Right atrium auricular region (tissue), 2 donors: ENCODE results near the gene INPP5A. TPM values are rescaled to one million over a fixed set of nuclear protein-coding genes. Genes with fewer than 3 reads are reported as not detected.

Source experiments
- DNase-seq: peaks from one replicate; pipeline ENCODE4 v3.0.0-alpha.2; 2019; ENCODE audit warnings: low spot score
- H3K27ac ChIP-seq, 2 donors: fragments of 200-600 bp; sonication (generic); 1 replicate in 1 of 2; 2 replicates in 1 of 2; pipeline ENCODE4 v1.5.1; 2016 to 2019
- H3K27me3 ChIP-seq, 2 donors: fragments of 200-600 bp; sonication (generic); one replicate each; pipeline versions ENCODE4 v1.5.1 to v1.6.0; 2017 to 2019
- H3K36me3 ChIP-seq: fragments of 200-600 bp; sonication (generic); one replicate; pipeline ENCODE4 v1.5.1; 2016
- H3K4me1 ChIP-seq, 2 donors: fragments of 200-600 bp; sonication (generic); one replicate each; pipeline versions ENCODE4 v1.5.1 to v1.6.0; 2017 to 2019
- H3K4me3 ChIP-seq, 2 donors: fragments of 200-600 bp; sonication (generic); 1 replicate in 1 of 2; 2 replicates in 1 of 2; pipeline ENCODE4 v1.5.1; 2017 to 2019; ENCODE audit warnings: mild to moderate bottlenecking in 1 of 2, moderate library complexity in 1 of 2
- H3K9me3 ChIP-seq, 2 donors: fragments of 200-600 bp; sonication (generic); one replicate each; pipeline ENCODE4 v1.5.1; 2019
- CTCF ChIP-seq, 2 donors: fragments of 200-600 bp; sonication (generic); IDR thresholded peaks; one replicate each; pipeline ENCODE4 v1.5.1; 2019; ENCODE audit warnings: antibody characterized with exemption in 2 of 2
- total RNA-seq, 2 donors: library from RNA; depleted of rRNA; stranded (reverse); fragments of >200 nt; gene quantifications; one replicate each; pipeline ENCODE4 v1.1.0, GENCODE V29; 2016

INPP5A gene
- total RNA-seq, 2 donors from 2014 or later = 116 to 143 TPM

- Histone ChIP-seq H3K9me3 (no peaks in the 10 kb centered on the region), H3K27ac (no peak overlapping the region), H3K27me3 (no peaks in the 10 kb centered on the region), H3K4me1 (no peaks in the 10 kb centered on the region), H3K4me3 (no peak overlapping the region), H3K36me3 (no peaks in the 10 kb centered on the region)
- DNase-seq = no peak
- no peak for TF ChIP-seq CTCF (IDR thresholded peaks at IDR 0.05)
Measured at GRCh38 chr10:132735923-132736391, 198.4 kb downstream of the INPP5A start.

DNA sequence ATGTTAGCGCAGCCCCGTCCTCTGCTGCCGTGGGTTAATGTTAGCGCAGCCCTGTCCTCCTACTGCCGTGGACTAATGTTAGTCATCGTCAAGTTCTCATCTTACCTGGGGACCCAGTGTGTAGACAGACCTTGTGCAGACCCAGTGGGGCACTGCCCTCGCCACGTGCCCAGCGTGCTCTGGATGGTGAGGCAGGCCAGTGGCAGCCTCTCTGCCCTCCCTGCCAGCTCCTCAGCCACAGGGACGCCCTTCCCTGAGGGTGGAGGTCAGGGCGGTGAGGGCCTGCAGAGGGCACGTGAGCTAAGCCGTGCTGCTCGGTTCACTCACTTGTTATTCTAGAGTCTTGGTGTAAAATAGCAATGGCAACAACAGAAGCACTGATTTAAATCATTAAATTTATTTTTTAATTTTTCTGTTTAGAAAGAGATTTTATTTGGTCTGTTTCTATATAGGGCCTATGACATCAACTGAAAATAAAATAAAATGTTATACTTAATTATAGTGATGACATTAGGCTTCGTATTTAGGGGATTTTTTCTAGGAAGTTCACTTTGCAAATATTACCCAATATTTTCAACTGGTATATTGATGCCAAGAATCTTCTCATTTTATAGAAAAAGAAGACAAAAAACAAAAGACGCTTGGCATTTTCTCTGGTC is 199.9 kb downstream of the INPP5A start:
- no peak overlapping the region for H3K27ac ChIP-seq
- no peaks in the 10 kb centered on the region for H3K27me3 ChIP-seq
- DNase-seq = no peak
- H3K36me3 ChIP-seq = peaks cover 7% of the 10 kb centered on the region
- H3K4me3 ChIP-seq = no peak overlapping the region
- no peaks in the 10 kb centered on the region for H3K4me1 ChIP-seq
- no peak for TF ChIP-seq CTCF (IDR thresholded peaks at IDR 0.05)
- H3K9me3 ChIP-seq = no peaks in the 10 kb centered on the region

DNA sequence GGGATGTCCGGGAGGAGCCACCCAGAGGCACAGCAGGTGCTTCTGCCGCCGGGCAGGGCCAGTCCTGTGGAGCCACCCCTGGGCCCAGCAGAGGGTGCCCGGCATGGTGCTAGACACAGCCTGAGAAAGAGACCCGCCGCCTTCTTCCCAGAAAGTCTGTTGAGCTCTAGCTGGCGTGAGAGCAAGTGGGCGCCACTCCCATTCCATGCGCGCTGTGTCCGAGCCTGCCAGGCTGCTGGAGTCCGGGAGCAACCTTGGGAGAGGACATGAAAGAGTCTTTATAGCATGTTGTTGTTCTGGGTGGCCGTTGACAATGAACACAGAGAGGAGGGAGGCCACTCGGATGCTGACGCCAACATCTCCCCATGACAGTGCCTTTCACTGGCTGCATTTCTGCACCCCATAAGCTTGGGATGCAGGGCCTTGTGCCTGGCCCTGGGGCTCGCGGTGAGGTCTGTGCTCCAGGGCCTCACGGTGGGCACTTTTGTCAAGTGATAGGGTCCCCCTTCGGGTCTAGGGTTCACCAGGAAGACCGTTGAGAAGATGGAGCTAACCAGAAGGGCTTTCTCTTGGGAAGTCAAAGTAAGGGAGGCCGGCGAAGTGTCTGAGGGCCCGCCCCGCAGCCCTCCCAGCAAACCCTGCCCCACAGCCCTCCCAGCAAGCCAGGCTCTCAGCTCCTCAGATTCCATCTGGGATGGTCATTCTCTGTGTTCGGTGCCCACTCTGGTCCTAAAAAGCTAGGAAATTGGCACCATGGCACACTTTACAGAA is 201.1 kb downstream of the INPP5A start:
- H3K27ac ChIP-seq = no peak overlapping the region
- no peak for DNase-seq

DNA sequence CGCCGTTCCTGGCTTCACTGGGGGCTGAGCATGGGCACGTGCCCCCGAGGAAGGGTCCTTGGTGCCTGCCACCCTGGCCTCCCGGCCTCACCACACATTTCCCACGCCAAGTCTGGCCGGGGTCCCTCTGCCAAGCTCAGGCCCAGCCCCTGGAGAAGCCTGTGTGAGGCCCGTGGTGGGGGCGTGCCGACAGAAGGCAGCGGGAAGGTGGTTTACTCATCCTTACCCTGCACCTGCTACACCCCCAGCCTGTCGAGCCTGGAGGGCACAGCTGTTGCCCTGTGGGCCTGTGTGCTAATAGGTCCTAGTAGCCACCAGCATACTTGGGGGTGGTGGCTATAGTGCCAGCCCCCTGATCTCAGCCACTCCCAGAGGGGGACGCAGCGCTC is 201.6 kb downstream of the INPP5A start:
- Histone ChIP-seq H3K9me3 (no peaks in the 10 kb centered on the region), H3K36me3 (peaks cover 7% of the 10 kb centered on the region), H3K4me1 (no peaks in the 10 kb centered on the region), H3K27me3 (no peaks in the 10 kb centered on the region), H3K4me3 (no peak overlapping the region), H3K27ac (no peak overlapping the region)
- no peak for TF ChIP-seq CTCF (IDR thresholded peaks at IDR 0.05)
- no peak for DNase-seq

More for the DNA sequence above, 201.1 kb downstream of the INPP5A start:
- H3K4me3 ChIP-seq = no peak overlapping the region
- H3K27me3 ChIP-seq = no peaks in the 10 kb centered on the region
- H3K4me1 ChIP-seq = no peaks in the 10 kb centered on the region
- no peak for TF ChIP-seq CTCF (IDR thresholded peaks at IDR 0.05)
- no peaks in the 10 kb centered on the region for H3K9me3 ChIP-seq
- H3K36me3 ChIP-seq = peaks cover 7% of the 10 kb centered on the region

DNA sequence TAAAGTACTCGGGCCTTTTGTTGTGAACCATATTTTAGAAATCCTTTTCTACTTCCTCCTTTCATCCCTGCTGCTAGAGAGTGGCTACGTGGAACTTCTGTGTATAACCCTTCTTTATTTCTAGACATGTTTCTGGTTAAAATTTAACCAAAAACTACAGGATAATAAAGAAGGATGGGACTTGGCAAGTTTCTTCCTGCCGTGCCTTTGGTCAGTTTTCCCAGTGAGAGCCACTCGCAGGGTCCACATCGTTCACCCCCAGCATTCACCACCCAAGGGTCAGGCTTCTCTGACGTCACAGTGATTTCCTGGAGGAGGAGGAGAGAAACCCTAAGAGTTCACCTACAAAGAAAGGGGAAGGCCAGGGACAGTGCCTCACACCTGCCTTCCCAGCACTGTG is 203.0 kb downstream of the INPP5A start:
- H3K27ac ChIP-seq = no peak overlapping the region
- DNase-seq = no peak
- no peaks in the 10 kb centered on the region for H3K4me1 ChIP-seq
- no peak overlapping the region for H3K4me3 ChIP-seq
- H3K36me3 ChIP-seq = peaks cover 7% of the 10 kb centered on the region
- no peaks in the 10 kb centered on the region for H3K9me3 ChIP-seq
- TF ChIP-seq CTCF (IDR thresholded peaks at IDR 0.05) = no peak
- H3K27me3 ChIP-seq = no peaks in the 10 kb centered on the region
